ENCODE data around the gene TBC1D14. TPM values are rescaled to one million over a fixed set of nuclear protein-coding genes. Genes with fewer than 3 reads are reported as not detected.
A peak's percentile ranks its signal among the peaks of the same experiment; 100 is the strongest.

The TBC1D14 gene
- total RNA-seq, 1 donor from 2014 or later = 68.2 TPM

GRCh38 chr4:7021930-7022664 lies 112.5 kb downstream of the TBC1D14 start:
- no peak for DNase-seq (ENCODE audit: low spot score)
- no peak for ATAC-seq
- intact Hi-C loops (cut with DNase I) = no loop called here

GRCh38 chr4:7023486-7023885 lies 113.9 kb downstream of the TBC1D14 start:
- DNase-seq (ENCODE audit: low spot score) (no peak), ATAC-seq (no peak)
- intact Hi-C loops (cut with DNase I) = no loop called here

- ATAC-seq (no peak), DNase-seq (ENCODE audit: low spot score) (no peak)
- intact Hi-C loops (cut with DNase I) = no loop called here
Observed at GRCh38 chr4:7023901-7024300, 114.3 kb downstream of the TBC1D14 start.

GRCh38 chr4:7024336-7024890 lies 114.8 kb downstream of the TBC1D14 start:
- DNase-seq (ENCODE audit: low spot score) = no peak

GRCh38 chr4:7025040-7025602 lies 115.5 kb downstream of the TBC1D14 start:
- intact Hi-C loops (cut with DNase I) = no loop called here
- DNase-seq (ENCODE audit: low spot score) (no peak), ATAC-seq (no peak)

More at GRCh38 chr4:7024336-7024890, 114.8 kb downstream of the TBC1D14 start:
- intact Hi-C loops (cut with DNase I) = no loop called here
- peak; percentile 27 for ATAC-seq

DNA sequence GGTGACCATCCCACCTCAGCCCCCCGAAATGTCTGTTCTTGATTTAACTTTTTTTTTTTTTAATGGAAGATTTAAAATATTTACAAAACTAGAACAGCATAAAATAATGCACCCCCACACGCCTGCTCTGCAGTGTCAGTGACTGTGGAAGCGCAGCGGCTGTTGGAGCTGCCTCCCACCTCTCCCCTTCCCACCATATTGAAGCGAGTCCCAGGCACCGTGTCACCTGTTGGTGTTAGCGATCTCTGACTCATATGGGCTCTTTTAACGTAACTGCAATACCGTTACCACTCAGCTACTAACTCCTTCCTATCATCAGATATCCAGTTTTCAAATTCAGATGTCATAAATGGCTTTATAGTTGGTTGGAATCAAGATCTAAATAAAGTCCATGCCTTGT lies 116.5 kb downstream of the TBC1D14 start:
- DNase-seq (ENCODE audit: low spot score) = no peak
- no peak for ATAC-seq

DNA sequence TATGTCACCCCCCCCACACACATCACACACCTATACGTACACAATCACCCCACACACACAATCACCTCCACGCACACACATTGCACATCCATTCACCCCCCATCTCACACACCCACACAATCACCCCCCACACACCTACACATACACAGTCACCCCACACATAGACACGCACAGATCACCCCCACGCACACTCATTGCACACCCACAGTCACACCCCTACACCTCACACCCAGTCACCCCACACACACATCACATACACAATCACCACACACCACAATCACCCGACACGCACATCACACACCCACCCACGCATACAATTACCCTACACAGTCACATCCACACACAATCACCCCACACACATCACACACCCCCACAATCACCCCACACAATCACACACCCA lies 117.7 kb downstream of the TBC1D14 start:
- no peak for ATAC-seq
- intact Hi-C loops (cut with DNase I) = no loop called here
- DNase-seq (ENCODE audit: low spot score) = no peak

More for the DNA sequence above, 116.5 kb downstream of the TBC1D14 start:
- intact Hi-C loops (cut with DNase I) = no loop called here

DNA sequence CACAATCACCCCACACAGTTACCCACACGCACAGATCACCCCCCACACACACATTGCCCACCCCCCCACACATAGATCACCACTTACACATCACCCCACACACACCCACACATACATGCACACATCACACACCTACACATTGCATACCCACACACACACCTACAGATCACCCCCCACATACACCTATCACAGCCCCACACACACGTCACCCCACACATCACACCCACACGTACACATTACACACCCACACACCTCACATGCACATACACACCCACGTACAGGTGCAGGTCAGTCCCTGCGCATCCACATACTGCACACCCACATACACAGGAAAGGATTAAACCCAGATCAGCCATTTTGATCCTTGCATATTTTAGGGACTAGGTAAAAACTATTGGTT lies 118.3 kb downstream of the TBC1D14 start:
- DNase-seq (ENCODE audit: low spot score) = no peak
- intact Hi-C loops (cut with DNase I) = no loop called here
- ATAC-seq = no peak

DNA sequence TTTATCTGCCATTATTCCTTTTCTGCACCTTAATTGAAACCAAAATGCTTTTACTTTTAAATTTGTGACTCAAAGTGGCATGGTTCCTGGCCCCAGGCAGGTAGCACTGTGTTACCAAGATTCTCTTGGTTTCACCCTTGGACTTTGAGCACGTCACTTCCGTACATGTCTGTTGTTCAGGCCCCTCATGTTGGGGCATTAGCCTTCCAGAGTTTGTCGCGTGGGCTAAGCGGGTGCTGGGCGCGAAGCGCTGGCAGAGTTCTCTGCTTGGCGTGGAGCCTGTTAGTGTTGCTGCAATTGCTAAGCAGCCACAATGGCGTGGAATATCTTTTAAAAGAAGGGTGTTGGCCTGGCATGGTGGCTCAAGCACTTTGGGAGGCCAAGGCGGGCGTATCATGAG lies 119.6 kb downstream of the TBC1D14 start:
- no peak for ATAC-seq
- intact Hi-C loops (cut with DNase I) = no loop called here
- no peak for DNase-seq (ENCODE audit: low spot score)

- intact Hi-C loops (cut with DNase I) = no loop called here
- no peak for DNase-seq (ENCODE audit: low spot score)
- ATAC-seq = no peak
Observed at GRCh38 chr4:7029921-7030320, 120.3 kb downstream of the TBC1D14 start.

DNA sequence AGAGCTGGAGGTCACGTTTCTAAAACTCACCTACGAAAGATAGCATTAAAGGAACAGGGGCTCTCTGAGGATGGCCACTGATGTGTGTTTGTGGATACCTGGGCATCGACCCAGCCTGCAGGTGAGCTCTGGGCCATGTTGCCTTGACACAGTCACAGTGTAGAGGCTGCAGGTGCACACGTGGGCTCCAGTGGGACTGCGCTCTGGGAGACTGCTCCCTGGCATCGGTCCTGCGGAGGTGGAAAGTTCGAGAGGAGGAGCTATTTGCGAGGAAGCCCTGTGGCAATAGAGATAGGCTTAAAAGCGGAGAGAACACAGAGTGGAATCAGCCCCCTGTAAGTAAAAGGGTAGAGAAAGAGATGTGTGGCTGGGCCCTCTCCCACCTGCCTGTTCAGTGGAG lies 121.2 kb downstream of the TBC1D14 start:
- ATAC-seq = no peak
- intact Hi-C loops (cut with DNase I) = no loop called here
- no peak for DNase-seq (ENCODE audit: low spot score)

- ATAC-seq = no peak
- intact Hi-C loops (cut with DNase I) = no loop called here
- DNase-seq (ENCODE audit: low spot score) = no peak
Observed at GRCh38 chr4:7031558-7032449, 122.2 kb downstream of the TBC1D14 start.

- ATAC-seq (no peak), DNase-seq (ENCODE audit: low spot score) (no peak)
- intact Hi-C loops (cut with DNase I) = no loop called here
Observed at GRCh38 chr4:7032596-7032995, 123.0 kb downstream of the TBC1D14 start.

DNA sequence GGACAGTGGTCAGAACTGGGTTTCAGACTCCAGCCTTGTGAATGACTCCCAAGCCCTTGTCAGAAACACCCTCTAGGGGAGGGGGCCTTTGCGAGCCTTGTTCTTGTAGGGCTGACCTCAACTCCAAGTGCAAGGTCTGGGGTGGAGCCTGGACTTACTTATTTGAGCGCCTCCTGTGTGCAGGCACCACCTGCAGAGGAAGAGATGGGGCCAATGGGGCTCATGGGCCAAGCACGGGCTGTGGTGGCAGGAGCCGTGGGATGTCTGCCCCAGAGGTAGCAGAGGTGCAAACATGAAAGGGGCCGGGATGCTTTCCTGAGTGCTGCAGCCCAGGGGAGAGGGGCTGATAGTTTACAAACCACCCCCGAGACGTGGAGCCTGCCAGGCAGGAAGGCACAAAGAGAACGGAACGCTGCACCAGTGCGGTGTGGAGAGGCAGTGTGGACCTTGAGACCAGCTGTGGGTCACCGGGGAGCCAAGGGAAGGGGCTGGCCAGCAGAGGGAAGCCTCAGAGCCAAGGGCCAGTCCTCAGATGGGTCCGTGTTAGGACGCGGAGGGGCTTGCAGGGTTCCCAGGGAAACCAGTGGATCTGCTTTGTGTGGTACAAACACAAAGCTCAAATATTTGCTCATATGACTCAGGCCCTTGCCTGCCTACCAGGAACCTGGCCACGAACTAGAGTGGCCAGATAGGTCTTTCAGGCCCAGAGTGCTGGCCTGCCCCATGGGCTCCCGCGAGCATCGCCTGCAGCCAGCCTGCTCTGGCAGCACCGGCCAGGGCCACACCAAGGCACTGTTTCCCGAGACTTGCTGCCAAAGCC lies 124.8 kb downstream of the TBC1D14 start:
- ATAC-seq = peak; percentile 27
- intact Hi-C loops (cut with DNase I) = no loop called here
- no peak for DNase-seq (ENCODE audit: low spot score)

DNA sequence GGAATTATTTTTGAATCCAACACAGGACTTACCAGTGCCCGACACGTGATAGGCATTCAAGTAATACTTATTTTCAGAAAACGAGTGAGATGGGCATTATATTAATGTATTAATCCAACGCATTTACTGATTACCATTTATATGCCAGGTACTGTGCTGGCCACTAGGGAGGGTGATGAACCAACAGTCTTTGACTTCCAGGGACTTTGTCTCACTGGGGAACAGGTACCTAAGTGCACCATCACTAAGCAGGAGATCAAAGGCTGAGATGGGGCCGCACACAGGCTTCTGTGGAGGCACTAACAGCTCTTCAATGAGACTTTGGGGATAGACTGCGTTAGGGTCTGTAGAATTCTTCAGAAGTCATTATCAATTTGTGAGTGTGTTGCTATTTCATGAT lies 127.8 kb downstream of the TBC1D14 start:
- intact Hi-C loops (cut with DNase I) = no loop called here
- ATAC-seq (no peak), DNase-seq (ENCODE audit: low spot score) (no peak)

GRCh38 chr4:7040765-7041164 lies 131.1 kb downstream of the TBC1D14 start:
- intact Hi-C loops (cut with DNase I) = no loop called here
- ATAC-seq (no peak), DNase-seq (ENCODE audit: low spot score) (no peak)

DNA sequence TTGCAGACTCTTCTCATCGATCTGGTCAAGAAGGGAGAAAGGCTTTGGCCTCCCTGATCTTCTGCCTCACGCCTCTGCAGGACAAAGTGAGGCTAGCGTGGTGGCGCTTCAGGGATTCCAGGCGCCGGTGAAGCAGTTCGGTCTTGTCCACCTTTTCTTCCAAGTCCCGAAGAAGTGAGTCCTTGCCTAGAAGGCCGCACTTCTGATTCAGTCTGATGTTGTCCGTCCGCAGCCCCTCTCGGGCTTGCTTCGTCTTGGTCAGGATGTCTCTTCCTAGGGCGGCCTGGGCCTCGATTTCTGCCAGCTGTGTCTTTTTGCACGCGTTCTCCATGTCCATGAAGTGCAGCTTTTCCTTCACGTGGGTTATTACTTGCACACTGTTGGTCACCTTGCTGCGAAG lies 131.6 kb downstream of the TBC1D14 start:
- ATAC-seq (no peak), DNase-seq (ENCODE audit: low spot score) (no peak)
- intact Hi-C loops (cut with DNase I) = no loop called here

GRCh38 chr4:7041801-7042502 lies 132.3 kb downstream of the TBC1D14 start:
- ATAC-seq (no peak), DNase-seq (ENCODE audit: low spot score) (peak; percentile 80)
- intact Hi-C loops (cut with DNase I) = no loop called here
